Activated naive CD4-positive, alpha-beta T cell treated with anti-CD3 and anti-CD28 coated beads, Interleukin-2, amount 10 ng/mL, durations not matched to agents 7 days and 5 days (primary cell): ENCODE measurements around the gene PADI1.

ENCODE experiments used
- CTCF ChIA-PET: fragments of 350-600 bp; sonication (Branson Sonifier 250); formaldehyde crosslinking; loops from one replicate; lab custom pipeline; 2021; ENCODE audit warnings: antibody characterized with exemption; lab: Charles Lee
- DNase-seq: peaks from one replicate; pipeline ENCODE4 v3.0.0-alpha.2; 2020
- H3K27ac Mint-ChIP-seq: one replicate; pipeline ENCODE4 v1.8.0; 2021; ENCODE audit warnings: mild to moderate bottlenecking, moderate library complexity, mixed read lengths
- H3K27me3 Mint-ChIP-seq: one replicate; pipeline ENCODE4 v1.8.0; 2021; ENCODE audit warnings: mild to moderate bottlenecking, mixed read lengths
- H3K36me3 Mint-ChIP-seq: one replicate; pipeline ENCODE4 v1.8.0; 2021; ENCODE audit warnings: mixed read lengths
- H3K4me1 Mint-ChIP-seq: one replicate; pipeline ENCODE4 v1.8.0; 2021; ENCODE audit warnings: mixed read lengths
- H3K4me3 Mint-ChIP-seq: one replicate; pipeline ENCODE4 v1.8.0; 2021; ENCODE audit warnings: mild to moderate bottlenecking, moderate library complexity, mixed read lengths
- H3K9me3 Mint-ChIP-seq: one replicate; pipeline ENCODE4 v1.8.0; 2021; ENCODE audit warnings: mixed read lengths

PADI1 gene

GRCh38 chr1:17198476-17199258, 6.3 kb upstream of the PADI1 start:
- Mint-ChIP-seq H3K27me3 (peaks cover 64% of the 10 kb centered on the region), H3K4me3 (no peak overlapping the region), H3K4me1 (peaks cover 36% of the 10 kb centered on the region), H3K27ac (peak overlapping the region; percentile 30), H3K36me3 (no peaks in the 10 kb centered on the region), H3K9me3 (no peaks in the 10 kb centered on the region)
- DNase-seq: peak; percentile 13
- CTCF ChIA-PET: no interaction called here

- peaks cover 44% of the 10 kb centered on the region for H3K4me1 Mint-ChIP-seq
- no peaks in the 10 kb centered on the region for H3K36me3 Mint-ChIP-seq
- no peak overlapping the region for H3K4me3 Mint-ChIP-seq
- H3K27me3 Mint-ChIP-seq: peaks cover 65% of the 10 kb centered on the region
- H3K27ac Mint-ChIP-seq: peak overlapping the region; percentile 8
- CTCF ChIA-PET: no interaction called here
- DNase-seq: peak; percentile 17
- H3K9me3 Mint-ChIP-seq: no peaks in the 10 kb centered on the region
Measured at GRCh38 chr1:17199267-17200044, 5.5 kb upstream of the PADI1 start.

- Mint-ChIP-seq H3K27ac (peak overlapping the region; percentile 8), H3K36me3 (no peaks in the 10 kb centered on the region), H3K9me3 (no peaks in the 10 kb centered on the region), H3K27me3 (peaks cover 67% of the 10 kb centered on the region), H3K4me1 (peaks cover 45% of the 10 kb centered on the region), H3K4me3 (no peak overlapping the region)
- CTCF ChIA-PET: no interaction called here
- no peak for DNase-seq
Measured at GRCh38 chr1:17200246-17200645, 4.7 kb upstream of the PADI1 start.

GRCh38 chr1:17200756-17201155, 4.2 kb upstream of the PADI1 start:
- Mint-ChIP-seq H3K4me3 (no peak overlapping the region), H3K27ac (no peak overlapping the region), H3K27me3 (peaks cover 67% of the 10 kb centered on the region), H3K9me3 (no peaks in the 10 kb centered on the region), H3K4me1 (peaks cover 45% of the 10 kb centered on the region), H3K36me3 (no peaks in the 10 kb centered on the region)
- CTCF ChIA-PET: interaction anchor here (0.9 to 1.1 kb wide), 3 partner anchors 15 to 36 kb away, joined by 3 to 4 read pairs (median 3); no protein-coding TSS in a partner anchor
- no peak for DNase-seq

GRCh38 chr1:17201201-17202021, 3.5 kb upstream of the PADI1 start:
- peak; percentile 67 for DNase-seq
- Mint-ChIP-seq H3K27ac (peak overlapping the region; percentile 83), H3K4me1 (peaks cover 45% of the 10 kb centered on the region), H3K4me3 (peak overlapping the region; percentile 11), H3K27me3 (peaks cover 71% of the 10 kb centered on the region), H3K9me3 (no peaks in the 10 kb centered on the region), H3K36me3 (no peaks in the 10 kb centered on the region)
- CTCF ChIA-PET: interaction anchor here (0.8 to 1.1 kb wide), 4 partner anchors 15 to 76 kb away, joined by 3 to 4 read pairs (median 3); no protein-coding TSS in a partner anchor

- no peak for DNase-seq
- Mint-ChIP-seq H3K4me3 (no peak overlapping the region), H3K4me1 (peaks cover 64% of the 10 kb centered on the region), H3K27ac (no peak overlapping the region), H3K36me3 (no peaks in the 10 kb centered on the region), H3K9me3 (no peaks in the 10 kb centered on the region), H3K27me3 (peaks cover 72% of the 10 kb centered on the region)
- CTCF ChIA-PET: no interaction called here
Measured at GRCh38 chr1:17205652-17206051, 724 bp downstream of the PADI1 start.

- Mint-ChIP-seq H3K27ac (no peak overlapping the region), H3K4me1 (peaks cover 63% of the 10 kb centered on the region), H3K27me3 (peaks cover 77% of the 10 kb centered on the region), H3K36me3 (no peaks in the 10 kb centered on the region), H3K4me3 (no peak overlapping the region), H3K9me3 (no peaks in the 10 kb centered on the region)
- DNase-seq: no peak
- CTCF ChIA-PET: no interaction called here
Measured at GRCh38 chr1:17206196-17206595, 1.3 kb downstream of the PADI1 start.

- no peak for DNase-seq
- CTCF ChIA-PET: interaction anchor here (0.8 to 2.0 kb wide), 2 partner anchors 30 to 31 kb away, joined by 3 to 5 read pairs; no protein-coding TSS in a partner anchor
- Mint-ChIP-seq H3K36me3 (no peaks in the 10 kb centered on the region), H3K27me3 (peaks cover 86% of the 10 kb centered on the region), H3K4me1 (peaks cover 60% of the 10 kb centered on the region), H3K4me3 (no peak overlapping the region), H3K9me3 (no peaks in the 10 kb centered on the region), H3K27ac (no peak overlapping the region)
Measured at GRCh38 chr1:17207046-17207445, 2.1 kb downstream of the PADI1 start.

- Mint-ChIP-seq H3K27me3 (peaks cover 90% of the 10 kb centered on the region), H3K36me3 (no peaks in the 10 kb centered on the region), H3K4me3 (no peak overlapping the region), H3K4me1 (peaks cover 60% of the 10 kb centered on the region), H3K27ac (no peak overlapping the region), H3K9me3 (no peaks in the 10 kb centered on the region)
- CTCF ChIA-PET: interaction anchor here (0.8 to 2.0 kb wide), 3 partner anchors 27 to 31 kb away, joined by 3 to 5 read pairs (median 4); no protein-coding TSS in a partner anchor
- DNase-seq: no peak
Measured at GRCh38 chr1:17207540-17207939, 2.6 kb downstream of the PADI1 start.

GRCh38 chr1:17207966-17208418, 3.1 kb downstream of the PADI1 start:
- Mint-ChIP-seq H3K4me1 (peaks cover 60% of the 10 kb centered on the region), H3K27ac (no peak overlapping the region), H3K36me3 (no peaks in the 10 kb centered on the region), H3K4me3 (no peak overlapping the region), H3K9me3 (no peaks in the 10 kb centered on the region), H3K27me3 (peaks cover 95% of the 10 kb centered on the region)
- CTCF ChIA-PET: interaction anchor here (1.1 to 2.0 kb wide), 2 partner anchors 27 to 29 kb away, joined by 4 to 5 read pairs; no protein-coding TSS in a partner anchor
- peak; percentile 67 for DNase-seq

GRCh38 chr1:17208546-17208945, 3.6 kb downstream of the PADI1 start:
- Mint-ChIP-seq H3K27ac (peak overlapping the region; percentile 12), H3K9me3 (no peaks in the 10 kb centered on the region), H3K4me3 (no peak overlapping the region), H3K27me3 (peaks cover 95% of the 10 kb centered on the region), H3K4me1 (peaks cover 60% of the 10 kb centered on the region), H3K36me3 (no peaks in the 10 kb centered on the region)
- no peak for DNase-seq
- CTCF ChIA-PET: interaction anchor here (1.1 to 2.0 kb wide), 2 partner anchors 26 to 28 kb away, joined by 4 to 5 read pairs; no protein-coding TSS in a partner anchor

GRCh38 chr1:17209430-17209829, 4.5 kb downstream of the PADI1 start:
- Mint-ChIP-seq H3K4me3 (no peak overlapping the region), H3K36me3 (no peaks in the 10 kb centered on the region), H3K9me3 (no peaks in the 10 kb centered on the region), H3K4me1 (peaks cover 55% of the 10 kb centered on the region), H3K27ac (no peak overlapping the region), H3K27me3 (peaks cover 95% of the 10 kb centered on the region)
- DNase-seq: no peak
- CTCF ChIA-PET: no interaction called here

- Mint-ChIP-seq H3K36me3 (no peaks in the 10 kb centered on the region), H3K27me3 (peaks cover 95% of the 10 kb centered on the region), H3K27ac (no peak overlapping the region), H3K4me1 (peaks cover 53% of the 10 kb centered on the region), H3K9me3 (no peaks in the 10 kb centered on the region), H3K4me3 (no peak overlapping the region)
- CTCF ChIA-PET: no interaction called here
- no peak for DNase-seq
Measured at GRCh38 chr1:17210176-17210575, 5.2 kb downstream of the PADI1 start.
